ENCODE results near the gene SMAD6. TPM values are rescaled to one million over a fixed set of nuclear protein-coding genes. Genes with fewer than 3 reads are reported as not detected.

Gene SMAD6
- total RNA-seq, 3 donors from 2014 or later (not counting 1 experiment from before 2014, with no cell fraction given) = 0.07 to 0.38 (median 0.09) TPM

DNA sequence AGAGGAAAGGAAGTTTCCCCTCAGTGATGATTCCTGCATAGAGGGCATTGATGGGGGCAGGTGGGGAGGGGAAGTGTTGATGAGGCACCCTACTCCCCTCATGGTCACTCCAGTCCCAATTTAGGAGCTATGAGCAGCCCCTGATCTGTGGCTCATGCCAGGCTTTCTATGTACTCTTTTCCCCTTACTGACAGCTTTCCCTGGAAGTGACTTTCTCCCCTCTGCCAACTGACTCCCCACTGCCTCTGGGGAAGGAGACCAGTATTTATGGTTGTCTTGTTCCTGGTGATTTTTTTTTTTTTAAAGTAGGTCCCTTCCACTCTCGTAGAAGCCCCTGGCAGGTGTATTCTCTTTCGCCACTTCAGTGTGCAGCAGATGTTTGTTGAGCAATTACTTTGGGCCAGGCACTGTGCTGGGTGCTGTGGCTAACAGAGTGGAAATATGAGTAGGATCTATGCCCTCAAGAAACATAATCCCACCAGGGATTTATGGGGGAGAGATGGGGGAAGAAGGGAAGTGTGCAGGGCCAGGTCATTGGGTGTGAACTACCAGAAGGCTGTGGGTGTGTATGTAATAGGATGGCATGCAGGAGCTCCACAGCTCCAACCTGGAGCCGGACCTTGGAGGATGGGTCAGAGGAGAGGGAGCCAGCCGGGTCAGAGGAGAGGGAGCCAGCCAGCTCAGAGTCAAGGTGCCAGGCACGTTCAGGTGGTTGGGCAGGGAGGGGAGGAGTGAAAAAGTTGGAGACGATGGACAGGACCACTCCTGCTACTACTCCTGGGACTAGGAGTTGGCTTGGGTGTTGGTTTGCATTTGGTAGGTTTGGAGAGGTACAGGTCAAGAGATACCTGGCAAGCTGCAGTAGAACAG, 3.5 kb downstream of the SMAD6 start:
- Mint-ChIP-seq H3K27me3 (ENCODE audit: low read depth in 2 of 2) (peaks cover 18 to 21% of the 10 kb centered on the region in 2 donors), H3K4me1 (peaks cover 6 to 26% of the 10 kb centered on the region in 2 donors), H3K36me3 (no peaks in the 10 kb centered on the region), H3K9me3 (no peaks in the 10 kb centered on the region), H3K27ac (no peak overlapping the region), H3K4me3 (no peak overlapping the region)
- Histone ChIP-seq H3K9me3 (ENCODE audit: control insufficient read depth, insufficient read depth, low read length) (no peaks in the 10 kb centered on the region), H3K36me3 (ENCODE audit: control insufficient read depth, insufficient read depth, low read length) (no peaks in the 10 kb centered on the region), H3K4me3 (ENCODE audit: low read length) (no peak overlapping the region), H3K27ac (ENCODE audit: low read length) (no peak overlapping the region), H3K27me3 (ENCODE audit: control insufficient read depth, insufficient read depth, low read length) (peaks cover 17% of the 10 kb centered on the region), H3K4me1 (ENCODE audit: control insufficient read depth, insufficient read depth, low read length) (peaks cover 21% of the 10 kb centered on the region)
- TF ChIP-seq, protein P1, sequence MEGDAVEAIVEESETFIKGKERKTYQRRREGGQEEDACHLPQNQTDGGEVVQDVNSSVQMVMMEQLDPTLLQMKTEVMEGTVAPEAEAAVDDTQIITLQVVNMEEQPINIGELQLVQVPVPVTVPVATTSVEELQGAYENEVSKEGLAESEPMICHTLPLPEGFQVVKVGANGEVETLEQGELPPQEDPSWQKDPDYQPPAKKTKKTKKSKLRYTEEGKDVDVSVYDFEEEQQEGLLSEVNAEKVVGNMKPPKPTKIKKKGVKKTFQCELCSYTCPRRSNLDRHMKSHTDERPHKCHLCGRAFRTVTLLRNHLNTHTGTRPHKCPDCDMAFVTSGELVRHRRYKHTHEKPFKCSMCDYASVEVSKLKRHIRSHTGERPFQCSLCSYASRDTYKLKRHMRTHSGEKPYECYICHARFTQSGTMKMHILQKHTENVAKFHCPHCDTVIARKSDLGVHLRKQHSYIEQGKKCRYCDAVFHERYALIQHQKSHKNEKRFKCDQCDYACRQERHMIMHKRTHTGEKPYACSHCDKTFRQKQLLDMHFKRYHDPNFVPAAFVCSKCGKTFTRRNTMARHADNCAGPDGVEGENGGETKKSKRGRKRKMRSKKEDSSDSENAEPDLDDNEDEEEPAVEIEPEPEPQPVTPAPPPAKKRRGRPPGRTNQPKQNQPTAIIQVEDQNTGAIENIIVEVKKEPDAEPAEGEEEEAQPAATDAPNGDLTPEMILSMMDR (IDR thresholded peaks at IDR 0.05) = no peak
- DNase-seq = no peak
- ATAC-seq = no peak
- intact Hi-C loops (cut with micrococcal nuclease) = no loop called here
- 92% methylated on average over 6 of the region's 6 CpGs for WGBS (ENCODE audit: insufficient coverage)

DNA sequence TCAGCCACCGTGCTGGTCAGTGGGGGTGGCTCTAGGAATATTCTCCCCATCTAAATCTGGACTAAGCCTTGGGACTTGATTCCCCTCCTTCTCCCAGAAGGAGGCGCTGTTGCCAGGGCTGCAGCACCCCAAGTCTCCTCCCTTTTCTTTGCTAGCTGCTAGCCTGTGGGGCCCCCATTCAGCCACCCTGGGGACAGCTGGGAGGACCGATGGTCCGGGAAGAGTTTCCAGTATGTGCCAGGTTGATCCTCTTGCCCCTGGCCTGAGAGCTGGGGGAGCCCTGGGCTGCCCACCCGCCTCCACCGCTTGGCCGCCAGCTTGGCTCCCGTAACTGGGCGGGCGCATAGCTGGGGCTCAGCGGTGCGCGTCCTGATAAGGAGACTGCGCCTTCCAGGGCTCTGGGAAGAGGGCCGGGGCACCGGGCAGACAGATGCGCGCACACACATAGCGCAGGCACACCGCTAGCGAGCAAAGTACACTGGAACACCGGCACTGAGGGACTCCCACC, 4.2 kb downstream of the SMAD6 start:
- H3K27ac Mint-ChIP-seq = no peak overlapping the region
- no peaks in the 10 kb centered on the region for H3K9me3 ChIP-seq (ENCODE audit: control insufficient read depth, insufficient read depth, low read length)
- H3K4me3 ChIP-seq (ENCODE audit: low read length) = no peak overlapping the region
- peaks cover 17% of the 10 kb centered on the region for H3K4me1 ChIP-seq (ENCODE audit: control insufficient read depth, insufficient read depth, low read length)
- 93% methylated on average over 22 of the region's 22 CpGs for WGBS (ENCODE audit: insufficient coverage)
- peaks cover 6 to 23% of the 10 kb centered on the region in 2 donors for H3K4me1 Mint-ChIP-seq
- H3K36me3 ChIP-seq (ENCODE audit: control insufficient read depth, insufficient read depth, low read length) = no peaks in the 10 kb centered on the region
- TF ChIP-seq, protein P1 (IDR thresholded peaks at IDR 0.05) = no peak
- DNase-seq (no peak), ATAC-seq (no peak)
- H3K36me3 Mint-ChIP-seq = no peaks in the 10 kb centered on the region
- H3K9me3 Mint-ChIP-seq = no peaks in the 10 kb centered on the region
- no peak overlapping the region for H3K27ac ChIP-seq (ENCODE audit: low read length)
- intact Hi-C loops (cut with micrococcal nuclease) = no loop called here
- H3K27me3 ChIP-seq (ENCODE audit: control insufficient read depth, insufficient read depth, low read length) = peaks cover 17% of the 10 kb centered on the region
- H3K4me3 Mint-ChIP-seq = no peak overlapping the region
- H3K27me3 Mint-ChIP-seq (ENCODE audit: low read depth in 2 of 2) = peaks cover 18 to 21% of the 10 kb centered on the region in 2 donors

DNA sequence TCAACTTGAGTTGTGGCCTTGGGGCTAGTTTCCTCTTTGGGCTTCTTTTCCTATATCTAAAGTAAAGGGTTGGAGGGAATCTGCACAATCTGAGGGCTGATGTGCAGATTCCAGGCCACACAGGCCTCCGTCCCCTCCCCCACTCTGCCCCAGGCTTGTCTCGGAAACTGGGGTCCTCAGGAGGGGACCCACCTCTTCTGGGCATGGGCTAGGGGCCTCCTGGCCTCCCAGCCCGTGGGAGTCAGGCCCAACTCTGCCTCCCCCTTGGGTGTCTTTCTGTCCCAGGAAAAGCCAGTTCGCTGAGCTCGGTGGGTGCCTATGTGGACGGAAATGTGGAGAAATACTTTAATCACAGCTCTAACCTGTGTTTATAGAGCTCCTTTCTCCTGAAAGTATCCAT, 4.8 kb downstream of the SMAD6 start:
- intact Hi-C loops (cut with micrococcal nuclease) = no loop called here
- TF ChIP-seq, protein P1 (IDR thresholded peaks at IDR 0.05) = no peak
- Histone ChIP-seq H3K27ac (ENCODE audit: low read length) (no peak overlapping the region), H3K36me3 (ENCODE audit: control insufficient read depth, insufficient read depth, low read length) (no peaks in the 10 kb centered on the region), H3K9me3 (ENCODE audit: control insufficient read depth, insufficient read depth, low read length) (no peaks in the 10 kb centered on the region), H3K4me3 (ENCODE audit: low read length) (no peak overlapping the region), H3K27me3 (ENCODE audit: control insufficient read depth, insufficient read depth, low read length) (peaks cover 17% of the 10 kb centered on the region), H3K4me1 (ENCODE audit: control insufficient read depth, insufficient read depth, low read length) (peaks cover 12% of the 10 kb centered on the region)
- Mint-ChIP-seq H3K27me3 (ENCODE audit: low read depth in 2 of 2) (peaks cover 18 to 21% of the 10 kb centered on the region in 2 donors), H3K36me3 (no peaks in the 10 kb centered on the region), H3K9me3 (no peaks in the 10 kb centered on the region), H3K4me1 (peaks cover 5 to 19% of the 10 kb centered on the region in 2 donors), H3K4me3 (no peak overlapping the region), H3K27ac (no peak overlapping the region)
- ATAC-seq (no peak), DNase-seq (no peak)
- 96% methylated on average over 6 of the region's 6 CpGs for WGBS (ENCODE audit: insufficient coverage)

Measured in natural killer cell (primary cell).